ENCODE results near the gene KIAA1958. TPM values are rescaled to one million over a fixed set of nuclear protein-coding genes. Genes with fewer than 3 reads are reported as not detected.
A peak's percentile ranks its signal among the peaks of the same experiment; 100 is the strongest.

The KIAA1958 gene
- total and polyA plus RNA-seq, 2 of the 4 experiments (the other 2 are of a cell fraction): 0.65 to 1.8 TPM

DNA sequence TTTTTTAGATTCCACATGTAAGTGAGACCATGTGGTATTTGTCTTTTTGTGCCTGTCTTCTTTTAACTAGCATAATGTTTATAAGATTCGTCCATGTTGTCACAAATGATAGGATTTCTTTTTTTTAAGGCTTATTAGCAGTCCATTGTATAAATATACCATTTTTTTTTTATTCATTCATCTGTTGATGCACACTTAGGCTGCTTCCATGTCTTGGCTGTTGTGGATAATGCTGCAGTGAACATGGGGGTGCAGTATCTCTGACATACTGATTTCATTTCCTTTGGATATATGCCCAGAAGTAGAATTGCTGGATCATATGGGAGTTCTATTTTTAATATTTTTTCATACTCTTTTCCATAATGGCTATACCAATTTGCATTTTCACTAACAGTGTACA, 48.7 kb downstream of the KIAA1958 start:
- Histone ChIP-seq H2AFZ (replicated peaks; ENCODE audit: low read length, poor library complexity) (no peak overlapping the region), H3K27ac (ENCODE audit: insufficient read depth, low read length) (no peak overlapping the region), H2AK9ac (replicated peaks; ENCODE audit: low read depth, low read length, poor library complexity) (no peak overlapping the region), H3K18ac (ENCODE audit: low read depth, low read length) (no peak overlapping the region), H2AK5ac (ENCODE audit: low read depth, low read length) (no peak overlapping the region), H3K4me2 (ENCODE audit: low read depth, low read length) (no peak overlapping the region), H3K9ac (ENCODE audit: low read depth, low read length) (no peak overlapping the region), H3K79me1 (ENCODE audit: low read depth in 1 of 2, low read length in 2 of 2) (no peaks in the 10 kb centered on the region), H3K9me3 (ENCODE audit: control insufficient read depth, insufficient read depth, low read length) (no peaks in the 10 kb centered on the region), H3K4me1 (ENCODE audit: control insufficient read depth, insufficient read depth, low read length) (peaks cover 3% of the 10 kb centered on the region), H4K91ac (ENCODE audit: insufficient read depth, low read depth, low read length) (no peak overlapping the region), H3K14ac (replicated peaks; ENCODE audit: low read depth, low read length) (no peak overlapping the region), H3K23ac (ENCODE audit: low read depth, low read length) (no peak overlapping the region), H3K4me3 (ENCODE audit: insufficient read depth, low read depth, low read length) (no peak overlapping the region), H2BK20ac (ENCODE audit: low read depth, low read length) (no peak overlapping the region), H3K4ac (ENCODE audit: low read depth, low read length) (no peak overlapping the region), H2BK15ac (ENCODE audit: low read depth, low read length) (no peak overlapping the region), H3K56ac (ENCODE audit: extremely low read depth, insufficient read depth, low read length) (no peak overlapping the region), H4K5ac (ENCODE audit: low read depth, low read length) (no peak overlapping the region), H3K36me3 (ENCODE audit: control insufficient read depth, insufficient read depth, low read length) (no peaks in the 10 kb centered on the region), H3K27me3 (ENCODE audit: control insufficient read depth, insufficient read depth, low read length) (no peaks in the 10 kb centered on the region), H2BK5ac (ENCODE audit: low read depth, low read length, poor library complexity, severe bottlenecking) (peak overlapping the region; percentile 64), H2BK120ac (ENCODE audit: low read depth, low read length) (no peak overlapping the region), H4K20me1 (ENCODE audit: insufficient read depth, low read length) (no peaks in the 10 kb centered on the region), H4K8ac (ENCODE audit: low read depth in 2 of 2, low read length in 2 of 2) (no peak overlapping the region), H3K9me1 (ENCODE audit: insufficient read depth, low read length) (peaks cover 5% of the 10 kb centered on the region; the same call in 1 of the 2 replicates)
- ATAC-seq (ENCODE audit: low read depth) (peak; percentile 56; the same call in 1 of the 2 replicates), DNase-seq (peak; percentile 71)
- in situ Hi-C loops (cut with MboI; ENCODE audit: low sequenced_read_pairs) (no loop called here), dilution Hi-C loops (cut with HindIII; ENCODE audit: low sequenced_read_pairs, unreplicated experiment) (no loop called here), intact Hi-C loops (cut with micrococcal nuclease) (no loop called here)
- TF ChIP-seq MXI1 (IDR thresholded peaks at IDR 0.05; ENCODE audit: borderline replicate concordance, low read depth, low read length) (no peak), POLR2A (IDR thresholded peaks at IDR 0.05; ENCODE audit: low read depth, low read length) (no peak), FOS (IDR thresholded peaks at IDR 0.05; ENCODE audit: low read depth, low read length) (no peak), NFE2L2 (IDR thresholded peaks at IDR 0.05; ENCODE audit: low read depth, low read length) (no peak), CHD1 (IDR thresholded peaks at IDR 0.05; ENCODE audit: low read depth, low read length) (no peak), RCOR1 (IDR thresholded peaks at IDR 0.05; ENCODE audit: insufficient replicate concordance, low read length) (no peak), MAFK (IDR thresholded peaks at IDR 0.05; ENCODE audit: low read depth, low read length) (no peak), RAD21 (IDR thresholded peaks at IDR 0.05; ENCODE audit: low read length) (no peak), CEBPB (IDR thresholded peaks at IDR 0.05; ENCODE audit: low read depth, low read length) (no peak), SMC3 (IDR thresholded peaks at IDR 0.05; ENCODE audit: low read depth, low read length) (no peak), BHLHE40 (IDR thresholded peaks at IDR 0.05; ENCODE audit: low read depth, low read length) (no peak)
- TF ChIP-seq, protein P1, sequence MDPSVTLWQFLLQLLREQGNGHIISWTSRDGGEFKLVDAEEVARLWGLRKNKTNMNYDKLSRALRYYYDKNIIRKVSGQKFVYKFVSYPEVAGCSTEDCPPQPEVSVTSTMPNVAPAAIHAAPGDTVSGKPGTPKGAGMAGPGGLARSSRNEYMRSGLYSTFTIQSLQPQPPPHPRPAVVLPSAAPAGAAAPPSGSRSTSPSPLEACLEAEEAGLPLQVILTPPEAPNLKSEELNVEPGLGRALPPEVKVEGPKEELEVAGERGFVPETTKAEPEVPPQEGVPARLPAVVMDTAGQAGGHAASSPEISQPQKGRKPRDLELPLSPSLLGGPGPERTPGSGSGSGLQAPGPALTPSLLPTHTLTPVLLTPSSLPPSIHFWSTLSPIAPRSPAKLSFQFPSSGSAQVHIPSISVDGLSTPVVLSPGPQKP (IDR thresholded peaks at IDR 0.05; ENCODE audit: borderline replicate concordance, low read depth, low read length): no peak
- BruUV-seq (replicated peaks): no TSS peak
- POLR2A ChIA-PET (ENCODE audit: unreplicated experiment): no interaction called here
- CTCF ChIA-PET: interaction anchor here (0.6 kb wide), 1 partner anchor 53 kb away, joined by 4 read pairs; no protein-coding TSS in a partner anchor
- WGBS, 2 experiments (ENCODE audit: extremely low coverage in 2 of 2, insufficient read length in 1 of 2): no CpG with 5 or more reads among the region's 1 CpG
